Omental fat pad (tissue), 4 donors: Measurements from ENCODE around the gene DYNLT4. TPM values are rescaled to one million over a fixed set of nuclear protein-coding genes. Genes with fewer than 3 reads are reported as not detected.

Experiments
- ATAC-seq: fragments of 150-250 bp; one replicate; pipeline ENCODE4 v1.9.1; 2016; ENCODE audit warnings: mild to moderate bottlenecking, moderate library complexity; ENCODE audit not compliant: low FRiP score
- DNase-seq: peaks from one replicate; pipeline ENCODE4 v3.0.0-alpha.2; 2019; ENCODE audit warnings: low spot score
- CTCF ChIP-seq, 3 donors: fragments of 450-650 bp; IDR thresholded peaks; one replicate each; pipeline ENCODE4 v1.5.1; 2016 to 2017; ENCODE audit warnings: antibody characterized with exemption in 3 of 3, mild to moderate bottlenecking in 3 of 3, moderate library complexity in 2 of 3
- total RNA-seq, 4 donors: library from RNA; depleted of rRNA; stranded (reverse); fragments of >200 nt; gene quantifications; one replicate each; pipeline ENCODE4 v1.1.0, GENCODE V29; 2016

The DYNLT4 gene
- total RNA-seq, 4 donors from 2014 or later, result 0.65 to 6.3 TPM; not detected in 2

- ATAC-seq (no peak), DNase-seq (no peak)
- no peak for TF ChIP-seq CTCF (IDR thresholded peaks at IDR 0.05)
Observed at GRCh38 chr1:44790968-44791801, 16.0 kb downstream of the DYNLT4 start.

- DNase-seq (no peak), ATAC-seq (no peak)
- TF ChIP-seq CTCF (IDR thresholded peaks at IDR 0.05), result no peak
Observed at GRCh38 chr1:44788120-44788860, 18.9 kb downstream of the DYNLT4 start, which contains the start of gene BEST4. Gene BEST4, minus strand, starts transcription at chr1:44788170. Its CDS starts 465 bp downstream, at chr1:44787705.

GRCh38 chr1:44787506-44787905, 19.6 kb downstream of the DYNLT4 start:
- TF ChIP-seq CTCF (IDR thresholded peaks at IDR 0.05), result no peak
- ATAC-seq (no peak), DNase-seq (no peak)

GRCh38 chr1:44786841-44787426, 20.2 kb downstream of the DYNLT4 start:
- DNase-seq (no peak), ATAC-seq (no peak)
- TF ChIP-seq CTCF (IDR thresholded peaks at IDR 0.05), result no peak

GRCh38 chr1:44786138-44786840, 20.9 kb downstream of the DYNLT4 start:
- DNase-seq (no peak), ATAC-seq (peak; percentile 79)
- peak in 2 of 3 donors; percentile 98 to 100 for TF ChIP-seq CTCF (IDR thresholded peaks at IDR 0.05)

GRCh38 chr1:44785501-44786137, 21.5 kb downstream of the DYNLT4 start:
- no peak for TF ChIP-seq CTCF (IDR thresholded peaks at IDR 0.05)

More at GRCh38 chr1:44785501-44786137, 21.5 kb downstream of the DYNLT4 start:
- ATAC-seq (no peak), DNase-seq (no peak)
